ENCODE results near the gene KSR1.

DNA sequence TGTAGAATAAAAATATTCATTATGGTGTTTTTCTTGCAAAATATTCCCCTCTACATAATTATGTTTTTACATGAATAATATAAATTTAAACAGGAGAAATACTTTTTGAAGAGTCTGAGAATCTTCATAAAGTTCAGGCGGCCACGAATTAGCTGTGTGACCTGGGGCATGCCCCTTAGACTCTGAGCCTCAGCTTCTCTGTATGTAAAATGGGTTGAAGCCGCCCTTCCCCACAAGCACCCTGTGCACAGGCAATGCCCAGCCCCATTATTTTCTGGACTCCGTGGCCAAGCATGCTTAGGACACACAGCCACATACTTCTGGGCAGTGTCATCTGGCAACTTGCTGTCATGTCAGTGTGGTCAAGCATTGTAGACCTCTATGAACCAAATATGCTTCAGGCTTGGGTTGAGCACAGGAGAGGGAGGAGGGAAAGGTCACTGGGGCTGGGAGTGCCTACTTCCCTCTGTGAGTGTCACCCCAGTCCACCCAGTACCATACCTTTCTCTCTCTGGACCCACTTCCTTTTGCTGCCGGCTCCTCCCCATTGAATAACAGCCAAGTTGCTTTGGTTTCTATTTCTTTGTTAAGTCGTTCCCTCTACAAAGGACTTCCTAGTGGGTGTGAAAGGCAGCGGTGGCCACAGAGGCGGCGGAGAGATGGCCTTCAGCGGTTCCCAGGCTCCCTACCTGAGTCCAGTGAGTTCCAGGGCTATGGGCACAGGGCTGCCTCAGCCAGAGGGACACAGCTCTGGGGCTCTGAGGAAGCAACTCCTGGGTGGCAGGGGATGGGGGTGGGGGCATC lies 174.6 kb downstream of the KSR1 start, which contains the start of gene LGALS9:
- TF ChIP-seq CTCF (IDR thresholded peaks at IDR 0.05) (no peak), POLR2A (IDR thresholded peaks at IDR 0.05) (no peak)

All from uterus (tissue), 2 donors.